IPS DF 19.7 (cell line): ENCODE measurements around the gene ST14.
"Not testable (repeated sequence)": the region's sequence is repeated elsewhere in the genome, so short reads cannot be mapped to it uniquely, and the experiment has no call there.

Source experiments
- DNase-seq: peaks from one replicate; pipeline ENCODE4 v3.0.0-alpha.2; 2013; ENCODE audit warnings: low read depth, low spot score

Gene ST14

GRCh38 chr11:130164221-130164570 is 4.6 kb downstream of the ST14 start:
- no peak for DNase-seq

- no peak for DNase-seq
These were observed 6.2 kb downstream of the ST14 start for GRCh38 chr11:130165601-130166456.

- DNase-seq, result no peak
These were observed 6.8 kb downstream of the ST14 start for GRCh38 chr11:130166457-130166784.

- no peak for DNase-seq
These were observed 7.6 kb downstream of the ST14 start for GRCh38 chr11:130167146-130167545.

GRCh38 chr11:130168105-130168504 is 8.5 kb downstream of the ST14 start:
- no peak for DNase-seq

GRCh38 chr11:130170345-130170744 is 10.8 kb downstream of the ST14 start:
- DNase-seq, result peak; percentile 42

GRCh38 chr11:130171534-130171933 is 12.0 kb downstream of the ST14 start:
- DNase-seq, result no peak

GRCh38 chr11:130172001-130172400 is 12.4 kb downstream of the ST14 start:
- not testable (repeated sequence) for DNase-seq

GRCh38 chr11:130174642-130175041 is 15.1 kb downstream of the ST14 start:
- DNase-seq, result no peak

- DNase-seq, result no peak
These were observed 16.3 kb downstream of the ST14 start for GRCh38 chr11:130175898-130176297.

GRCh38 chr11:130177782-130178181 is 18.2 kb downstream of the ST14 start:
- DNase-seq, result no peak

GRCh38 chr11:130178441-130179339 is 19.1 kb downstream of the ST14 start:
- no peak for DNase-seq

- DNase-seq, result no peak
These were observed 20.1 kb downstream of the ST14 start for GRCh38 chr11:130179396-130180306.

GRCh38 chr11:130180491-130180890 is 20.9 kb downstream of the ST14 start:
- no peak for DNase-seq

- DNase-seq, result no peak
These were observed 21.3 kb downstream of the ST14 start for GRCh38 chr11:130180896-130181294.

- DNase-seq, result no peak
These were observed 22.0 kb downstream of the ST14 start for GRCh38 chr11:130181295-130182272.

GRCh38 chr11:130183878-130184610 is 24.5 kb downstream of the ST14 start:
- no peak for DNase-seq

- DNase-seq, result no peak
These were observed 27.5 kb downstream of the ST14 start for GRCh38 chr11:130187096-130187495.

- DNase-seq, result no peak
These were observed 28.5 kb downstream of the ST14 start for GRCh38 chr11:130188047-130188446.
